A673 (cell line): Measurements from ENCODE around the gene WTAP.
"Not testable (repeated sequence)": the region's sequence is repeated elsewhere in the genome, so short reads cannot be mapped to it uniquely, and the experiment has no call there.

Experiments used
- EZH2 ChIP-seq: fragments of 200-600 bp; sonication (generic); IDR thresholded peaks from 2 replicates; pipeline ENCODE4 v1.6.1; 2017; ENCODE audit warnings: borderline replicate concordance, low read depth, mild to moderate bottlenecking, mixed read lengths, antibody characterized with exemption, low read length; ENCODE audit not compliant: poor library complexity, severe bottlenecking
- TF ChIP-seq, protein P1 (sequence below): fragments of 300-800, 200-600 bp; sonication (generic); conservative IDR thresholded peaks from 2 replicates; pipeline ENCODE4 v1.5.1; 2017; ENCODE audit warnings: low read depth, mild to moderate bottlenecking, antibody characterized with exemption, low read length, moderate library complexity, mixed read lengths

- not testable (repeated sequence) for TF ChIP-seq EZH2
- TF ChIP-seq, protein P1, sequence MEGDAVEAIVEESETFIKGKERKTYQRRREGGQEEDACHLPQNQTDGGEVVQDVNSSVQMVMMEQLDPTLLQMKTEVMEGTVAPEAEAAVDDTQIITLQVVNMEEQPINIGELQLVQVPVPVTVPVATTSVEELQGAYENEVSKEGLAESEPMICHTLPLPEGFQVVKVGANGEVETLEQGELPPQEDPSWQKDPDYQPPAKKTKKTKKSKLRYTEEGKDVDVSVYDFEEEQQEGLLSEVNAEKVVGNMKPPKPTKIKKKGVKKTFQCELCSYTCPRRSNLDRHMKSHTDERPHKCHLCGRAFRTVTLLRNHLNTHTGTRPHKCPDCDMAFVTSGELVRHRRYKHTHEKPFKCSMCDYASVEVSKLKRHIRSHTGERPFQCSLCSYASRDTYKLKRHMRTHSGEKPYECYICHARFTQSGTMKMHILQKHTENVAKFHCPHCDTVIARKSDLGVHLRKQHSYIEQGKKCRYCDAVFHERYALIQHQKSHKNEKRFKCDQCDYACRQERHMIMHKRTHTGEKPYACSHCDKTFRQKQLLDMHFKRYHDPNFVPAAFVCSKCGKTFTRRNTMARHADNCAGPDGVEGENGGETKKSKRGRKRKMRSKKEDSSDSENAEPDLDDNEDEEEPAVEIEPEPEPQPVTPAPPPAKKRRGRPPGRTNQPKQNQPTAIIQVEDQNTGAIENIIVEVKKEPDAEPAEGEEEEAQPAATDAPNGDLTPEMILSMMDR: not testable (repeated sequence)
Measured at GRCh38 chr6:159721981-159722380, 5.3 kb upstream of the WTAP start.
